ENCODE data around the gene LIG1.
"Not testable (repeated sequence)": the region's sequence is repeated elsewhere in the genome, so short reads cannot be mapped to it uniquely, and the experiment has no call there.

The LIG1 gene

GRCh38 chr19:48085076-48085475 lies 85.1 kb downstream of the LIG1 start:
- no peak for DNase-seq (ENCODE audit: low read depth in 2 of 2)

- no peak for DNase-seq (ENCODE audit: low read depth in 2 of 2)
Observed at GRCh38 chr19:48081106-48081505, 89.0 kb downstream of the LIG1 start.

DNA sequence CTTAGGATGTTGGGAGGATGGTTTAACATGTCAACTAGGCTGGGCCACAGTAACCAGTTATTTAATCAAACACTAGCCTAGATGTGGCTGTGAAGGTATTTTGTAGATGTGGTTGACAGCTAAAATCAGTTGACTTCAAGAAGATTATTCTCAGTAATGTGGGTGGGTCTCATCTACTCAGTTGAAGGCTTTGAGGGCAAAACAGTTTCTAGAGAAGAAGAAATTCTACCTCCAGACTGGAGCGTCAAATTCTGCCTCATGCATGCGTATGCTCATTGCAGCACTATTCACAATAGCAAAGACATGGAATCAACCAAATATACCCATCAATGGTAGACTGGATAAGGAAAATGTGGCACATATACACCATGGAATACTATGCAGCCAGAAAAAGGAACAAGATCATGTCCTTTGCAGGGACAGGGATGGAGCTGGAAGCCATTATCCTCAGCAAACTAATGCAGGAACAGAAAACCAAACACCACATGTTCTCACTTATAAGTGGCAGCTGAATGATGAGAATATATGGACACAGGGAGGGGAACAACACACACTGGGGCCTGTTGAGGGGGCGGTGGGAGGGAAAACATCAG lies 99.9 kb downstream of the LIG1 start:
- DNase-seq (ENCODE audit: low read depth in 2 of 2) = not testable (repeated sequence)

- no peak for DNase-seq (ENCODE audit: low read depth in 2 of 2)
Observed at GRCh38 chr19:48069435-48069834, 100.7 kb downstream of the LIG1 start.

All from stimulated activated CD8-positive, alpha-beta memory T cell treated with anti-CD3 and anti-CD28 coated beads, Interleukin-2, amount 100 ng/mL, for 48 hours (primary cell).